IPS-11a (cell line): ENCODE results near the gene SLC26A9.
"Not testable (repeated sequence)": the region's sequence is repeated elsewhere in the genome, so short reads cannot be mapped to it uniquely, and the experiment has no call there.

Experiments used
- H3K4me3 ChIP-seq: one replicate; pipeline ENCODE4 v1.5.1; 2013; ENCODE audit warnings: low read depth, low read length, control low read depth

Gene SLC26A9

DNA sequence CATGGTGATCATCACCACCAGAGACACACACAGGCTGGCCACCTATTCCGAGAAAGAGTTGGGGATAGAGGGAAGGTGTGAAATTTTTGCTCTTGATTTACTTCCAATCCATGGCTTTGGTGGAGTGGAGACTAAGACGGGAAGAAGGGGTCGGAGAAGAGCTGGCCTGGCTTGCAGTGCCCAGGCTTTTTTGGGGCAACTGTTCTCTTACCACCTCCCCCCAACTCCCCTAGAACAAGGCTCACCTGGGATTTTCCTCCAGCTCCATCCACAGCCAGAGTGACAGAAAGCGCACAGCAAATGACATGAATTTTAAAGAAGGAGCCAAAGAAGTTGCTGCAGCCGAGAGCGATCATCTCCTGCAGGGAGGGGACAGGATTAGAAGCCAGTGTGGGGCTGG lies 16.0 kb downstream of the SLC26A9 start:
- no peak overlapping the region for H3K4me3 ChIP-seq

DNA sequence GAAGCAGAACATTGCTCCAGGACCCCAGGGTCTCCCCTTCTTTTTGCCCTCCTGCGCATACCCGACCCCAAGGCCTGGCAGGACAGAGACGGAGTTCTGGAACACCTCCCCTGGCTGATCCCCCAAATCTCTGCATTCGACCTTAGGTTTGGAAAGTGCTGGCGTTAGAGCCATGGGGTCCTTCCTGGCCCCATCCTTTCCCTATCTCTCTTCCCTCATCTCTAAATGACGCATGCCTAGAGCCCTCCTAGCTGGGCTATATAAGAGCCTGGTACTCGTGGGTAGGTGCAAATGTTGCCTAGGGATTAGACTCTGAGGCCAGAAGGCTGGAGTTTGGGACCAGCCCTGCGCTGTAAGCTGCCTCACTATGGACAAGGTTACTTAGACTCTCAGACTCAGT lies 16.6 kb downstream of the SLC26A9 start:
- no peak overlapping the region for H3K4me3 ChIP-seq

DNA sequence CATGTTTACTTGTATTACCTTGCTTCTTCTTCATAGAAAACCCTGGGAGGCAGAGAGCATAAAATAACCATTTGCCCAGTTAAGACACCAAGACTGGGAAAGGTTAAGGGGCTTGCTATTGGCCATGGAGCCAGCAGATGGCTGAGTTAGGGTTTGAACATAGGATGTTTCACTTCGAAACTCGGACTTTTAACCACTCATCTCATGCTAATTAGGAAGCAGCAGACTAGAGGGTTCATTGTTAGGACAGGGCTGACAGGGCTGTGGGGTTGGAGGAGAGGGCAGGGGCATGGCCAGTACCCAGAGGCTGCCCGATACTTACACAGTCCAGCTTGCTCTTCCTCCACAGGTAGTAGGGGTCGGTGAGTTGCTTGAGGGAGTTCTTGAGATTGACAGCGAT lies 17.0 kb downstream of the SLC26A9 start:
- no peak overlapping the region for H3K4me3 ChIP-seq

DNA sequence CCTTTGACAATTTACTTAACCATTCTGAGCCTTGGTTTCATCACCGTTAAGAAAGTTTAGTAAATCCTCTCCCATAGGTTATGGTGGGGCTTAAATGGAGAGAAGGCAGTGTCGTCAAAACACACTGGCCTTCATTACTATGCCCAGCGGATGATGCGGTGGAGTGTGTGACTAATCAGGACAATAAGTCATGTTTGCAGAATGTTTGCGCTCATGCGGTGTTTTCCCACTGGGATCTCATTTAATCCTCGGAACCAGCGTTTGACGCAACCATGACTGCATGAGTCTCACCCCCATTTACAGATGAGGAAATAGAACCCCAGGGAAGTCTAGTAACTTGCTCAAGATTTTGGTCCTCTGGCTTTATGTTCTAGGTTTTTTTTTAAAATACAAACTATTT lies 17.5 kb downstream of the SLC26A9 start:
- H3K4me3 ChIP-seq, result no peak overlapping the region

DNA sequence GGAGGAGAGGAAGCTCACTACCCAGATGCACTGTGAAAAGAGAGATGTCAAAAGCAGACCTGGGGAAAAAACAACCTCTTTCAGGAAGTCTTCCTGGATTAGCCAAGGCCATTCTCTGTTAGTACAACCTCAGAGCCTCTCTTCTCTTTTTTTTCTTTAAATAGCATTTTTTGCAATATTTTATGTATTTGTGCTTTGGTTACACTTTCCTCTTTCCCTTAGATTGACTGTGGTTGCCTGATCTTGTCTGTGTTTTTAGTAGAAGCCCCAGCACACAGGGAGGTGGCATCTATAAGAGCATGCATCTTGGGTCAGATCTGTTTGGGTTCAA lies 18.8 kb downstream of the SLC26A9 start:
- no peak overlapping the region for H3K4me3 ChIP-seq

DNA sequence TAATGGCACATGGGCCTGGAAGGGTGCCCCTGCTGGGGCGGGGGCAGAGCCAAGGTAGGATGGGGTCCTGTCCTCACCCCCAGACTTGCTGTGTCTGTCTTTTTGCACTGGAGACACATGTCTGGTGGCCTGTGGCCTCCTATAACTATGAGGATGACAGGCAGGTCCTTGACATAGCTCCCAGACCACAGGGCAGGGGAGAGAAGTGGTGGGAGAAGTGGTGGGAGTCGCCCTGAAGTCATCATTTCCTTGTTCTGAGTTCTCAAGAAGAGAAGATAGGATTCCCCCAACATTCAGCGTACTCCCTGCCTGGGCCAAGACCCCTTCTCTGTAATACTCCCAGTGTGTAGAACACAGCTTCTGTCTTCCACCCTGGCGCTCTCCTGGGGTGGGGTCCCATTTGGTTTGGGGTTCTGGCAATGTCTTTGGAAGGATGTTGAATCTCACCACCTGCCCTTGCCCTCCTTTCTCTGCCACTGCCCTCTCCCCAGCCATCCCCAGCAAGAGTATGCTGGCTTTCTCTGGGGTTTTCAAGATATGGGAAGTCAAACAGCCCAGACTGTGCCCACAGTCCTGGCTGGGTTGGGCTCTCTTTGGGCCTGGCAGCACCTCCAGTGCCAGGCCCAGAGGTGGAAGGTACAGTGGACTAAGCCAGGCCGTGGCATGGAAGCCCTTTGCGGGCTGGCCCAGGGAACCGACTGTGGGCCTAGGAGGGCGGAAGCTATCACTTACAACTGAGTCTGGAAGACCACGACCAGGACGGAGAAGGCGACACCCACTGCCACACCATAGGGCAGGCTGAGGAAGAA lies 19.4 kb downstream of the SLC26A9 start:
- no peak overlapping the region for H3K4me3 ChIP-seq

DNA sequence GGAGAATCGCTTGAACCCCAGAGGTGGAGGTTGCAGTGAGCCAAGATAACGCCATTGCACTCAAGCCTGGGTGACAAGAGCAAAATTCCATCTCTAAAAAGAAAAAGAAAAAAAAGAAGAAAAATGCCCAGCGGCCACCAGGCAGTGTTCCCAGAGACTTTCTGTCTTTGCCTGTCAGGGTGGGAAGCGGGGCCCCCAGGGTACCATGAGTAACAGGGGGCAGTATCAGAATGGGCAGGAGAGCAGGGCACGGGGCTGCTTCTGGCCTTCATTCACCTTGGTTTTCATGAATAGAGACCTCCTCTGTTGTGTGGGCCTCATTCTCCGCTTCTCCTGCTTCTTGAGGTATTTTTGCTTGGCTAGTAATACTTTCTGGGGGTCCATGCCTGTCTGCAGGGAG lies 20.4 kb downstream of the SLC26A9 start:
- H3K4me3 ChIP-seq, result no peak overlapping the region

DNA sequence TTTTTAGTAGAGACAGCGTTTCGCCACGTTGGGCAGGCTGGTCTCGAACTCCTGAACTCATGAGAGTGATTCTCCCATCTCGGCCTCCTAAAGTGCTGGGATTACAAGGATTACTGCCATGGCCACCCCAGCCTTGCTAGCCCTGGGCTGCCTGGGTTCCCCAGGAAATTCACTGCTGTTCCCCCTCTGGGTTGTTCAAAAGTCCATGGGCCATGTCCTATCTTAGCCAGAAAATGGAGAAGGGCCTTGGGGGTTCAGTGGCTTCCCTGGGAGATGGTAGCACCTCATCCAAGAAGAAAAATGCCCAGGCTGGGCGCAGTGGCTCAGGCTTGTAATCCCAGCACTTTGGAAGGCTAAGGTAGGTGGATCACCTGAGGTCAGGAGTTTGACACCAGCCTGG lies 20.9 kb downstream of the SLC26A9 start:
- no peak overlapping the region for H3K4me3 ChIP-seq

DNA sequence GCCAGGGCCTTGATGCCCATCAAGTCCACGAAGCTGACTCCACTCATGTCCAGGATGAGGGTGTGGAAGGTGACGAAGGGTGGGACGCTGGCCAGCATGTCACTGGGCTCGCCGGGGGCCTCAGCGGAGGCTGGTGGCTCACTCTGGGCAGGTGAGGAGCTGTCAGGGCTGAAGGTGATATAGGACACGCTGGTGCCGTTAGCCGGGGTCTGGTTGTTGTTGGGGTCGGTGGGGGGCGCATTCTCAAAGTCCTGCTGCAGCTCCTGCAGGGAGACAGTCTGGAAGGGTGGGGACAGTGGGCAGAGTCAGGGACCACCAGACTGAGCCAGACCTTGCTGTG lies 21.7 kb downstream of the SLC26A9 start:
- H3K4me3 ChIP-seq, result no peak overlapping the region

DNA sequence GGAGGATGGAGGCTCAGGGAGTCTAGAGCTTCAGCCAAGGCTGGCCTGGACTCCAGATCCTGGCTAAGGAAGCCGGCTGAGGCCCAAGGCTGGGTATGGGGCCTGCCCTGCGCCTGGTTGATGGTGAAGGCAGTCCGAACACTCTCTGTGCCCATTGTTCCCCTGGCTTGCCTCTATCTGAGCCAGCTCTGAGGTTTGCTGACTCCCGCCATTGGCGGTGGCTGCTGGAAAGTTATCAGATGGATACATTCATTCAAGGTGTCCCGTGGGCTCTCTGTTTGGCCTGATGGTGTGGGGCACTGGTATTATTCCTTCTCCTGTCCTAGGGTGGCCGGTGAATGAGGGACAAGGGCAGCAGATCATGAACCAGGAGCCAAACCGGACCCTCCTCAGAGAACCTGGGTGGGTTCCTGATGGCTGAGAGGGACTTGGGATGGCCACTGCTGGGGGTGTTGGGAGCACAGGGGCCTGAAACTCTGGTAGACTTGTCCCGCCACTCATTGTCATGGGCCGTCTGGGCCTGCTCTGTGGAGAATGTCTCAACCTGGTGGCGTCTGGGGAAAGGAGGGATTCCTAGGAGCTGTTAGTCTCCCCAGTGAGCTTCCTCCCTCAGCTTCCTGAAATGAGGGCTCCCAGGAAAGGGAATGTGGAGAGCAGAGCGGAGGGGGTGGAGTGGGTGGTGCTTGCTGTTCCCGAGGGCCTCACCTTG lies 22.2 kb downstream of the SLC26A9 start:
- H3K4me3 ChIP-seq, result no peak overlapping the region

DNA sequence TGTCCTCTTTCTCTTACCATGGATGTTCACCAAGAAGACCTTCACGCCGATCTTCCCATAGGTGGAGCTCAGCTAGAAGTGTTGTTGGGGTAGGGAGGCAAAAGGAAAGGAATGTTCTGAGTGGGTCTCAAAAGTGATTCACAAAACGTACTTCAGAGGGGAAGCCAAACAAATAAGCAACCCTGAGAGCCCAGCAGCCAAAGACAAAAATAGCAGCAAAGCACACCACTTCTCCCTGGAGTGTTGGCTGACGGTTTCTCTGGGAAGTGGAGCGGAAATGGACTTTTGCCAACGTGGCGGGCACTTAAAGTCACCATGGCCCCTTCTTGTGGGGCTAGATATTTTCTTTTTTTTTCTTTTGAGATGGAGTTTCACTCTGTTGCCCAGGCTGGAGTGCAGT lies 23.1 kb downstream of the SLC26A9 start:
- H3K4me3 ChIP-seq, result no peak overlapping the region

DNA sequence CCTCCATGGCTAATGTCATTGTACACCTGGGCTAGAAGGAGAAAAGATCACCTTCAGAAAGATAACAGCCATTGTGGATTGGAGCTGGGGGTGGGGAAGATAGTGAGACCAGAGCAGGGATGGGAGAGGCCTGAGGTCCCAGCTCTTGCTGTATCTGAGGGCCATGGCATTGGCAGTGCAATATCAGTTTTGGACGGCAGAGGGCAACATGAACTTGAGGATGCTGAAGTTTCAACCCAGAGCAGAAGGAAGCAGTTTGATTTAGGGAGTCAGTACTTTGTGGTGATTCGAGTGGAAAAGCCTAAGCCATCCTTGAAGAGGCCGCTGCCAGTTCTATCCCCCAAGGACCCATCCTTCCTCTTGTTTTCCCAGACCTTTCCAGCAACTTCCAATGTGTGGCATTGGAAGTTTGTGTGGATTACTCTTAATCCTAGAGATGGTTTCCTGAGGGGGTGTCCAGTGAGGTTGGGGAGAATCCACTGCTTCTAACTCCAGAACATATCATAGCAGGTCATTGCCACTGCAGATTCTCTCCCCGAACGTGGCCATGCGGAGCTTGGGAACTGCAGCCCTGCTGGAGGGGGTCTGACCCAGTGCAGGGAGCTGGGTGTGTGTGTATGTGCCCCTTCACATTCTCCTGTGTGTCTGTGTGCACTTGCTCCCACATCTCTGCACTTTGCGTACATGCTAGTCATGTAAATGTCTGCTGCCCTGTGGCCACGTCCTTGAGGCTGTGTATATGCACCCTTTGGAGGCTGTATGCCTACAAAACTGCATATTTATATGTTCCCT lies 24.1 kb downstream of the SLC26A9 start:
- H3K4me3 ChIP-seq, result no peak overlapping the region

DNA sequence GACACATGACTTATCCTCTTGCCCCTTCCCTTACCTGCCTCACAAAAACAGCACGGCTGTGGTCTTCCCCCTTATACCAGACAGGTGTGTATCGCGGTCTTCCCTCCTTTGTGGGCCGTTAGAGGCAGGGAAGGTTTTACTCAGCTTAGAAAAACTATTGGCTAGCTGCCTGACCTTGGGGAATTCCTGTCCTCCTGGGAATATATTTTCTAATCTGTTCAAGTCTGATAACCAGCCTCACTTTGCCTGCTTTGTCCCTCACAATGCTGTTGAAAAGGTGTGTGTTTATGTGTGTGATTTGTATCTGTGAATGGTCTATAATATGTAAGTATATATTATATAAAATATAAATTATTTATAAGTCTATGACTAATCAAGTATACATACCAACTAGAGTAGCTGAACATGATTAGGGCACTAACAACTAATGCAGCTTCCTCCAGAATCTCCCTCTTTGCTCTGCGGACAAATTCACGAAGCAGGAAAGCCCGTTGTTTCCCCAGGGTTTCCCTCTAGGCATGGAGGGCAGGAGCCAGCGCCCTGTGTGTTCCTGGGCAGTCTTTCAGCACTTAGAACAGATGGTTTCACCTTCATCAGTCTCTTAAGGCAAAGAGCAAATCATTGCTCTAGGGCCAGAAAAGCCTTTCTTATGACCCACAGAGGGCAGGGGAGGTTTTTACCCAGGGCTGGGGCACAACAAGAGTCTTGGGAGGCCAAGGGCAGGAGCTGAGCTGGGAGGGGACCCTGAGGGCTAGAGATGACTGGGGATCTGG lies 25.6 kb downstream of the SLC26A9 start:
- H3K4me3 ChIP-seq, result no peak overlapping the region

DNA sequence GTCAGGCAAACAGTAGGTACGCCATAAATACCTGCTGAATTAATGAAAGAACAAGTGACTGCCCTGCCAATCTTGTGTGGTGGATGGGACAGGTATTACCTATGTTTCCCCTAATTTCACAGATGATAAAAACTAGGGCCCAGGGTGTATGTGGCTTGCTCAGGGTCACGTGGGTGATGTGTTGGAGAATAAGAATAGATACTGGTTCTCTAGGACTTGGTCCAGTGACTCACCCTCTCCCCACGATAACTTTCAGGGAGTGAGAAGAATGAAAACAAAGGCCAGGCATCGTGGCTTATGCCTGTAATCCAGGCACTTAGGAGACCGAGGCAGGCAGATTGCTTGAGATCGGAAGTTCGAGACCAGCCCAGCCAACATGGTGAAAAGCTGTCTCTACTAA lies 26.7 kb downstream of the SLC26A9 start:
- H3K4me3 ChIP-seq, result no peak overlapping the region

DNA sequence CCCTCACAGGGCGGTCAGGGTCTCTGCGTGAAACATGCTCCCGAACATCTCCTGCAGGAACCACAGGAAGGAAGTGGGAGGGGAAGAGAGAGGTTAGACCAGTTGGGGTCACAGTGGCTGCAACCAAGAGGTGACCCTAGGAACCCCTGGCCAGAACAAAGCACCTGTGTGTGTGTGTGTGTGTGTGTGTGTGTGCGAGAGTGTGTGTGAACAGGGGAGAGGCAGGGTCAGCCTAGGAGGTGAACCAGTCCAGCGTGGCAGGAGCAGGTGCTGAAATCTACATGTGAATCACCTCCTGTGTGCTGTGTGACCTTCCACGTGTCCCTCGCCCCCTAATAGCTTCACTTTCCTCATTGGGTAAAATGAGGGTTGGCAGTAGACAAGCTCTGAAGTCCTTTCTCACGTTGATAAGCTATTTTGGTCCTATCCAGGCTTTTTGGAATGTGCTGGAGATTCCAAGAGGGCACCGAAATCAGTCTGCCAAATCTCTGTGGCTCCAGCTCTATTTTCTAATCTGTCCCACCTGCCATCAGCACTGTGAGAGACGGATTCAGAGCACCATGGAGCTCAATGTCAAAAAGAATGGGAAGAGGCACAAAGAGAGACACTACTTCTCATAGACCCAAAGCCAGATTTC lies 27.8 kb downstream of the SLC26A9 start:
- H3K4me3 ChIP-seq, result no peak overlapping the region

DNA sequence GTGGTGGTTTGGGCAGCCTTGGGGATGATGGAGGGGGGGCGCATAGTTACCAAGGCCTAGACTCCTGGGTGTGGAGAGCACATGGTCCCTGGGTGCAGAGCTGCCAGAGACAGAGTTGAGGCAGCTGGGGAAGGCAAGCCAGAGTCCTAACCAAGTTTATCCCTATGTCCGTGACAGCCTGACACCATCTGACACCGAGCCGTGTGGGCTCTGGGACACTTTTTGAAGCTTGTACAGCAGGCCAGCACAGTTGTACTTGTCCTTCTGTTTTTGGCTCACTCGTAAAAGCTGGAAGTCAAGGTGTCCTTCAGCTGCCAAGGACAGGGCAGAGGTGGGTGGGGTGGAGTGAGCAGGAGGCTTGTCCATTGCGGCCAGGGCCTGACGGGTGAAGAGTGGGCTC lies 28.5 kb downstream of the SLC26A9 start:
- H3K4me3 ChIP-seq, result no peak overlapping the region

DNA sequence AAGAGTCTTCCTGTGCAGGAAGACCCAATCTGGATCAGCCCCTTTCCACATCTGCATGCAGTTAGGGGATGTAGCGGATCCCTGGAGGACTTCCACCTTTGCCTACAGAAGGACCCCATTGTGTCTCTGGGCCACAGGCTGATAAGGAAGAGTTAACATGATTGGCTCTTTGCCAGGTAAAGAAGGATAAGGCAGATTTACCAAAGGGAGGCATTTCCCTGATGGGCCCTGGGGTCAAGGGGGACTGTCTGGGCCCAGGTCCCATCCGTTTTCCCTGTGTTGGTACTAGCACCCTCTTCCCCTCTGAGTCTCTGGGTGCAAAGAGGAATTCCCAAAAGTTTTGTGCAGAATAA lies 29.1 kb downstream of the SLC26A9 start:
- no peak overlapping the region for H3K4me3 ChIP-seq

DNA sequence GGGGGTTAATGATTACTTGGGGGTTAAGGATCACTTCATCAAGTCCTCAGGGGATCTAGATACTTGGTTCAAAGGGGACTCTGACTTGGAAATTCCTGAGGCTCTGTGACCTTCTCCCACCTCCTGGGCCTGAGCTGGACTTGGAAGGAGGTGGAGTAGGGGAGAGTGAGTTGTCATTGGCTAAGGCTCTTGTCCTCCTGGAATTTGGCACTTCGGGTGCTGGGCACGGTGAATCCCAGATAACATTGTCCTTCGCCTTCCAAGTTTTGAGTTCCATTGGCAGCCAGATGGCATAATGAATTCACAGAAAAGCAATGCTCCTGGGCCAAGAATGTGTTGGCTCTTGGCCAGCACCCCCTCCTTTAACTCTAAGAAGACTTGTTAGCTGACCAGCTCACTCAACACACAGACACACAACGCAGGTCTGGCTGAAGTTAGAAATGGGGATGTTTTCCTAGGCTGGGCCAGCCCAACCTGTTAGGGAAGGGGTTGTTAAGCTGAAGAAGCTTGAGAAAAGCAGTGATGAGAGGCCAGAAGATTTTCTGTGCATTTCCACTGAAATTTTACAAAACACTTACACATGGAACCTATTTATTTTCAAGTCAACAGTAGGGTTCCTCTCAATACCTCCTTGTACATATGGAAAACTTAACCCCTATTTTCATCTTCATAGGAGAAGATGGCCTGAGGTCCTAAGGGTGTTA lies 29.7 kb downstream of the SLC26A9 start:
- no peak overlapping the region for H3K4me3 ChIP-seq

DNA sequence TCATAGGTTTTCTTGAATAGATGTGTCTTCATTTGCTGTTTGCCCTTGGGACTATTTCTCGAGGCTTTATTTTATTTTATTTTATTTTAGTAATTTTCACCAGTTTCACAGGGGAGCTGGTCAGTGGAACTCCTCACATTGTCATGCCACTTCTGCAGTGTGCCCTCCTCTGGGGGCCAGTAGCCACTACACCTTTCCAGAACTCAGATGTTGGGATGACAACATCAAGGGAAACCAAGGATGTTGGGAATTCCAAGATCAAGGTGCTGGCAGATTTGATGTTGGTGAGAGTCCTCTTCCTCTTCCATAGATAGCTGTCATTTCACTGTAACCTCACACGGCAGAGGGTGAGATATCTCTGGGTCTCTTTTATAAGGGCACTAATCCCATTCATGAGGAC lies 35.5 kb downstream of the SLC26A9 start:
- H3K4me3 ChIP-seq, result no peak overlapping the region

DNA sequence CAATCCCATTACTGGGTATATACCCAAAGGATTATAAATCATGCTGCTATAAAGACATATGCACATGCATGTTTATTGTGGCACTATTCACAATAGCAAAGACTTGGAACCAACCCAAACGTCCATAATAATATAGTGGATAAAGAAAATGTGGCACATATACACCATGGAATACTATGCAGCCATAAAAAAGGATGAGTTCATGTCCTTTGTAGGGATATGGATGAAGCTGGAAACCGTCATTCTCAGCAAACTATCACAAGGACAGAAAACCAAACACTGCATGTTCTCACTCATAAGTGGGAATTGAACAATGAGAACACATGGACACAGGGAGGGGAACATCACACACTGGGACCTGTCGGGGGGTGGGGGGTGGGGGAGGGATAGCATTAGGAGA lies 38.2 kb downstream of the SLC26A9 start:
- not testable (repeated sequence) for H3K4me3 ChIP-seq
